Aorta (tissue), 5 donors: ENCODE measurements around the gene R3HDM4. TPM values are rescaled to one million over a fixed set of nuclear protein-coding genes. Genes with fewer than 3 reads are reported as not detected.
"Not testable (repeated sequence)": the region's sequence is repeated elsewhere in the genome, so short reads cannot be mapped to it uniquely, and the experiment has no call there.

ENCODE experiments used
- ATAC-seq: fragments of 200-7000 bp; cut with Tn5 transposase; one replicate; pipeline ENCODE4 v1.9.1; 2022; ENCODE audit warnings: moderate library complexity; ENCODE audit not compliant: low FRiP score
- DNase-seq, 2 donors: peaks; one replicate each; pipeline ENCODE4 v3.0.0-alpha.2; 2020
- H3K27ac ChIP-seq, 2 donors: one replicate each; pipeline ENCODE4 v1.5.1; 2013; ENCODE audit warnings: low read length in 2 of 2, mild to moderate bottlenecking in 2 of 2, moderate library complexity in 2 of 2, control low read depth in 1 of 2, inconsistent platforms in 1 of 2, low read depth in 1 of 2
- H3K27me3 ChIP-seq, 2 donors: one replicate each; pipeline ENCODE4 v1.6.1; 2013; ENCODE audit warnings: control low read depth in 1 of 2, low read length in 1 of 2, mild to moderate bottlenecking in 1 of 2, moderate library complexity in 1 of 2; ENCODE audit not compliant: insufficient read depth in 2 of 2, control insufficient read depth in 1 of 2
- H3K36me3 ChIP-seq, 2 donors: one replicate each; pipeline ENCODE4 v1.6.1; 2013; ENCODE audit warnings: control low read depth in 1 of 2, low read length in 1 of 2, mild to moderate bottlenecking in 1 of 2; ENCODE audit not compliant: insufficient read depth in 2 of 2, control insufficient read depth in 1 of 2
- H3K4me1 ChIP-seq, 2 donors: one replicate each; pipeline ENCODE4 v1.6.1; 2013; ENCODE audit warnings: low read length in 2 of 2, control low read depth in 1 of 2, mild to moderate bottlenecking in 1 of 2, moderate library complexity in 1 of 2; ENCODE audit not compliant: insufficient read depth in 2 of 2, control insufficient read depth in 1 of 2
- H3K4me3 ChIP-seq, 2 donors: one replicate each; pipeline ENCODE4 v1.5.1; 2013; ENCODE audit warnings: low read length in 2 of 2, control low read depth in 1 of 2, mild to moderate bottlenecking in 1 of 2
- H3K9me3 ChIP-seq: one replicate; pipeline ENCODE4 v1.6.1; 2013; ENCODE audit warnings: mild to moderate bottlenecking, low read length; ENCODE audit not compliant: control insufficient read depth
- WGBS, 2 donors: extraction: QIAGEN DNeasy Blood & Tissue Kit; methylation state at CpG; one replicate each; pipeline ENCODE4 v1.1.7; 2013; 5-methylcytosine and 5-hydroxymethylcytosine counted together
- intact Hi-C, 2 donors: fragments of 100-400 bp; cut with DNase I; formaldehyde crosslinking; loops; one replicate each; pipeline versions ENCODE4 v1.14.2 to v1.15.0; 2022
- polyA plus RNA-seq, 2 donors: library from polyadenylated mRNA; stranded (reverse); fragments of 200-250 nt; gene quantifications; one replicate each; pipeline ENCODE4 v1.2.3, GENCODE V29; 2013
- total RNA-seq, 2 donors: library from RNA; stranded (reverse); fragmentation: NEBNext Ultra II Directional; extraction: Animal tissue kit (Norgen Biotek cat#: 25700); gene quantifications; one replicate each; pipeline ENCODE4 v1.2.1, GENCODE V29; 2021
- donor health status: healthy with polysubstance abuse.
- donor health status: Bipolar disorder and iron deficiency.
- donor health status: DM: no; HTN: no; CAD: no.
- donor health status: DM: no; HTN: no; CAD: no.
- donor health status: DM: yes; HTN: yes; CAD: no.

R3HDM4 gene
- total and polyA plus RNA-seq, 4 donors, result 19.7 to 43.8 (median 38.9) TPM

- Histone ChIP-seq H3K9me3 (no peaks in the 10 kb centered on the region), H3K4me1 (no peaks in the 10 kb centered on the region), H3K36me3 (no peaks in the 10 kb centered on the region), H3K4me3 (no peak overlapping the region), H3K27me3 (no peaks in the 10 kb centered on the region), H3K27ac (no peak overlapping the region)
- 71 to 75% methylated on average over 6 of the region's 6 CpGs for WGBS, 2 donors
- ATAC-seq (no peak), DNase-seq (no peak)
- intact Hi-C loops, result no loop called here
These were observed 58.5 kb downstream of the R3HDM4 start for GRCh38 chr19:854549-854948.

- H3K27me3 ChIP-seq, result not testable (repeated sequence)
These were observed 59.3 kb downstream of the R3HDM4 start for GRCh38 chr19:853614-854220.

GRCh38 chr19:853014-853585, 59.9 kb downstream of the R3HDM4 start:
- intact Hi-C loops, result no loop called here
- Histone ChIP-seq H3K4me1 (no peaks in the 10 kb centered on the region), H3K27me3 (no peaks in the 10 kb centered on the region), H3K27ac (no peak overlapping the region), H3K9me3 (no peaks in the 10 kb centered on the region), H3K36me3 (no peaks in the 10 kb centered on the region), H3K4me3 (no peak overlapping the region)
- 27 to 31% methylated on average over 50 to 67 of the region's 67 CpGs for WGBS, 2 donors
- ATAC-seq, result no peak
- DNase-seq, result no peak

More at GRCh38 chr19:853614-854220, 59.3 kb downstream of the R3HDM4 start:
- H3K4me1 ChIP-seq, DNase-seq, ATAC-seq, H3K36me3 ChIP-seq, H3K4me3 ChIP-seq, H3K27ac ChIP-seq, H3K9me3 ChIP-seq, intact Hi-C loops: not testable (repeated sequence)
- WGBS, 2 donors, result 75 to 77% methylated on average over 10 to 13 of the region's 17 CpGs

GRCh38 chr19:852136-853013, 60.6 kb downstream of the R3HDM4 start, which contains the start of gene ELANE:
ELANE (plus strand) TSS chr19:852303; CDS start chr19:852329, 26 bp downstream.
- intact Hi-C loops, result no loop called here
- 58 to 66% methylated on average over 52 to 55 of the region's 55 CpGs for WGBS, 2 donors

GRCh38 chr19:850979-851335, 62.1 kb downstream of the R3HDM4 start:
- Histone ChIP-seq H3K4me1 (no peaks in the 10 kb centered on the region), H3K36me3 (no peaks in the 10 kb centered on the region), H3K27me3 (no peaks in the 10 kb centered on the region), H3K4me3 (no peak overlapping the region), H3K27ac (no peak overlapping the region), H3K9me3 (no peaks in the 10 kb centered on the region)
- 22 to 24% methylated on average over 13 of the region's 13 CpGs for WGBS, 2 donors
- intact Hi-C loops, result no loop called here
- no peak for ATAC-seq
- DNase-seq, result no peak

More at GRCh38 chr19:852136-853013, 60.6 kb downstream of the R3HDM4 start, which contains the start of gene ELANE:
- DNase-seq, result peak in 1 of 2 donors; percentile 77
- H3K27ac ChIP-seq, result no peak within 1 kb of the TSS
- H3K9me3 ChIP-seq, result no peaks in the 10 kb centered on the region
- no peak for ATAC-seq
- no peaks in the 10 kb centered on the region for H3K36me3 ChIP-seq
- no peaks in the 10 kb centered on the region for H3K4me1 ChIP-seq
- H3K4me3 ChIP-seq, result no peak within 1 kb of the TSS
- H3K27me3 ChIP-seq, result no peaks in the 10 kb centered on the region

- H3K27ac ChIP-seq, result no peak overlapping the region
- intact Hi-C loops, result no loop called here
- no peaks in the 10 kb centered on the region for H3K27me3 ChIP-seq
- H3K4me1 ChIP-seq, result no peaks in the 10 kb centered on the region
- DNase-seq (peak; percentile 93 to 96), ATAC-seq (peak; percentile 89)
- 17 to 18% methylated on average over 27 to 28 of the region's 28 CpGs for WGBS, 2 donors
- no peaks in the 10 kb centered on the region for H3K9me3 ChIP-seq
- no peaks in the 10 kb centered on the region for H3K36me3 ChIP-seq
- no peak overlapping the region for H3K4me3 ChIP-seq
These were observed 62.6 kb downstream of the R3HDM4 start for GRCh38 chr19:850221-850978.

- H3K27ac ChIP-seq, H3K27me3 ChIP-seq, H3K36me3 ChIP-seq, intact Hi-C loops, H3K9me3 ChIP-seq, DNase-seq, H3K4me3 ChIP-seq, ATAC-seq, H3K4me1 ChIP-seq: not testable (repeated sequence)
- 81 to 84% methylated on average over 8 of the region's 8 CpGs for WGBS, 2 donors
These were observed 63.8 kb downstream of the R3HDM4 start for GRCh38 chr19:849195-849594.

- H3K27ac ChIP-seq, result no peak overlapping the region
- H3K36me3 ChIP-seq, result no peaks in the 10 kb centered on the region
- H3K4me1 ChIP-seq, result no peaks in the 10 kb centered on the region
- ATAC-seq (no peak), DNase-seq (no peak)
- 42 to 49% methylated on average over 12 of the region's 12 CpGs for WGBS, 2 donors
- intact Hi-C loops, result no loop called here
- no peaks in the 10 kb centered on the region for H3K9me3 ChIP-seq
- H3K4me3 ChIP-seq, result no peak overlapping the region
- H3K27me3 ChIP-seq, result no peaks in the 10 kb centered on the region
These were observed 64.6 kb downstream of the R3HDM4 start for GRCh38 chr19:848386-848921.
